ENCODE data around the gene LMTK2.

LMTK2 gene

GRCh38 chr7:98167653-98168052 lies 61.0 kb downstream of the LMTK2 start:
- no peaks in the 10 kb centered on the region for H3K79me2 ChIP-seq (ENCODE audit: insufficient read depth, low read length)
- no peak overlapping the region for H3K9ac ChIP-seq (ENCODE audit: low read depth, low read length, poor library complexity, severe bottlenecking)
- H3F3A ChIP-seq (ENCODE audit: low read depth) = no peaks in the 10 kb centered on the region
- H4K20me1 ChIP-seq (ENCODE audit: insufficient read depth, low read length, poor library complexity, severe bottlenecking) = no peaks in the 10 kb centered on the region
- no peak overlapping the region for H2AFZ ChIP-seq (ENCODE audit: low read length)
- no peaks in the 10 kb centered on the region for H3K9me3 ChIP-seq (ENCODE audit: insufficient read depth, low read depth, low read length)
- H3K9me2 ChIP-seq (replicated peaks; ENCODE audit: low read depth, low read length) = no peaks in the 10 kb centered on the region
- no peak for TF ChIP-seq CTCF (conservative IDR thresholded peaks at IDR 0.05; ENCODE audit: low read length)
- TF ChIP-seq EZH2phosphoT487 (IDR thresholded peaks at IDR 0.05; ENCODE audit: borderline replicate concordance) = no peak
- no peak overlapping the region for H3K4me2 ChIP-seq (ENCODE audit: low read depth, low read length, poor library complexity, severe bottlenecking)
- H3K36me3 ChIP-seq (ENCODE audit: insufficient read depth, low read length) = peaks cover 9% of the 10 kb centered on the region; the same call in 1 of the 2 replicates
- H3K27me3 ChIP-seq (ENCODE audit: insufficient read depth, low read length, poor library complexity, severe bottlenecking) = no peaks in the 10 kb centered on the region
- no peaks in the 10 kb centered on the region for H3K4me1 ChIP-seq (ENCODE audit: insufficient read depth, low read length, poor library complexity, severe bottlenecking)
- H3K4me3 ChIP-seq (ENCODE audit: low read length, poor library complexity, severe bottlenecking) = no peak overlapping the region

GRCh38 chr7:98168181-98168903 lies 61.7 kb downstream of the LMTK2 start:
- Histone ChIP-seq H4K20me1 (ENCODE audit: insufficient read depth, low read length, poor library complexity, severe bottlenecking) (no peaks in the 10 kb centered on the region), H2AFZ (ENCODE audit: low read length) (no peak overlapping the region), H3F3A (ENCODE audit: low read depth) (no peaks in the 10 kb centered on the region), H3K9ac (ENCODE audit: low read depth, low read length, poor library complexity, severe bottlenecking) (no peak overlapping the region), H3K4me1 (ENCODE audit: insufficient read depth, low read length, poor library complexity, severe bottlenecking) (no peaks in the 10 kb centered on the region), H3K36me3 (ENCODE audit: insufficient read depth, low read length) (peaks cover 15% of the 10 kb centered on the region; the same call in 1 of the 2 replicates), H3K9me2 (replicated peaks; ENCODE audit: low read depth, low read length) (no peaks in the 10 kb centered on the region), H3K4me2 (ENCODE audit: low read depth, low read length, poor library complexity, severe bottlenecking) (no peak overlapping the region), H3K9me3 (ENCODE audit: insufficient read depth, low read depth, low read length) (no peaks in the 10 kb centered on the region), H3K27me3 (ENCODE audit: insufficient read depth, low read length, poor library complexity, severe bottlenecking) (no peaks in the 10 kb centered on the region), H3K79me2 (ENCODE audit: insufficient read depth, low read length) (no peaks in the 10 kb centered on the region), H3K4me3 (ENCODE audit: low read length, poor library complexity, severe bottlenecking) (no peak overlapping the region)
- TF ChIP-seq CTCF (conservative IDR thresholded peaks at IDR 0.05; ENCODE audit: low read length) (peak; percentile 88), EZH2phosphoT487 (IDR thresholded peaks at IDR 0.05; ENCODE audit: borderline replicate concordance) (no peak)

- no peak for TF ChIP-seq CTCF (conservative IDR thresholded peaks at IDR 0.05; ENCODE audit: low read length)
- no peak for TF ChIP-seq EZH2phosphoT487 (IDR thresholded peaks at IDR 0.05; ENCODE audit: borderline replicate concordance)
- no peaks in the 10 kb centered on the region for H3K27me3 ChIP-seq (ENCODE audit: insufficient read depth, low read length, poor library complexity, severe bottlenecking)
- no peaks in the 10 kb centered on the region for H4K20me1 ChIP-seq (ENCODE audit: insufficient read depth, low read length, poor library complexity, severe bottlenecking)
- no peak overlapping the region for H3K9ac ChIP-seq (ENCODE audit: low read depth, low read length, poor library complexity, severe bottlenecking)
- H3K4me2 ChIP-seq (ENCODE audit: low read depth, low read length, poor library complexity, severe bottlenecking) = no peak overlapping the region
- no peaks in the 10 kb centered on the region for H3K9me3 ChIP-seq (ENCODE audit: insufficient read depth, low read depth, low read length)
- no peaks in the 10 kb centered on the region for H3F3A ChIP-seq (ENCODE audit: low read depth)
- peaks cover 18% of the 10 kb centered on the region; the same call in 1 of the 2 replicates for H3K36me3 ChIP-seq (ENCODE audit: insufficient read depth, low read length)
- no peaks in the 10 kb centered on the region for H3K79me2 ChIP-seq (ENCODE audit: insufficient read depth, low read length)
- H3K9me2 ChIP-seq (replicated peaks; ENCODE audit: low read depth, low read length) = no peaks in the 10 kb centered on the region
- no peak overlapping the region for H3K4me3 ChIP-seq (ENCODE audit: low read length, poor library complexity, severe bottlenecking)
- H2AFZ ChIP-seq (ENCODE audit: low read length) = no peak overlapping the region
- no peaks in the 10 kb centered on the region for H3K4me1 ChIP-seq (ENCODE audit: insufficient read depth, low read length, poor library complexity, severe bottlenecking)
Observed at GRCh38 chr7:98168904-98169621, 62.4 kb downstream of the LMTK2 start.

Data from Loucy (cell line).